ENCODE results near the gene PPP1R37.
A peak's percentile ranks its signal among the peaks of the same experiment; 100 is the strongest.

Gene PPP1R37, protein sequence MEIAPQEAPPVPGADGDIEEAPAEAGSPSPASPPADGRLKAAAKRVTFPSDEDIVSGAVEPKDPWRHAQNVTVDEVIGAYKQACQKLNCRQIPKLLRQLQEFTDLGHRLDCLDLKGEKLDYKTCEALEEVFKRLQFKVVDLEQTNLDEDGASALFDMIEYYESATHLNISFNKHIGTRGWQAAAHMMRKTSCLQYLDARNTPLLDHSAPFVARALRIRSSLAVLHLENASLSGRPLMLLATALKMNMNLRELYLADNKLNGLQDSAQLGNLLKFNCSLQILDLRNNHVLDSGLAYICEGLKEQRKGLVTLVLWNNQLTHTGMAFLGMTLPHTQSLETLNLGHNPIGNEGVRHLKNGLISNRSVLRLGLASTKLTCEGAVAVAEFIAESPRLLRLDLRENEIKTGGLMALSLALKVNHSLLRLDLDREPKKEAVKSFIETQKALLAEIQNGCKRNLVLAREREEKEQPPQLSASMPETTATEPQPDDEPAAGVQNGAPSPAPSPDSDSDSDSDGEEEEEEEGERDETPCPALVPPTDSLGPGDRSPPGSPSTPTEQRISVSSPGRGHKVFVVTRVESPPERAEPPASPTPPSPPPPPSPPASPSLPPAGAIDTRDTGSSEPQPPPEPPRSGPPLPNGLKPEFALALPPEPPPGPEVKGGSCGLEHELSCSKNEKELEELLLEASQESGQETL

DNA sequence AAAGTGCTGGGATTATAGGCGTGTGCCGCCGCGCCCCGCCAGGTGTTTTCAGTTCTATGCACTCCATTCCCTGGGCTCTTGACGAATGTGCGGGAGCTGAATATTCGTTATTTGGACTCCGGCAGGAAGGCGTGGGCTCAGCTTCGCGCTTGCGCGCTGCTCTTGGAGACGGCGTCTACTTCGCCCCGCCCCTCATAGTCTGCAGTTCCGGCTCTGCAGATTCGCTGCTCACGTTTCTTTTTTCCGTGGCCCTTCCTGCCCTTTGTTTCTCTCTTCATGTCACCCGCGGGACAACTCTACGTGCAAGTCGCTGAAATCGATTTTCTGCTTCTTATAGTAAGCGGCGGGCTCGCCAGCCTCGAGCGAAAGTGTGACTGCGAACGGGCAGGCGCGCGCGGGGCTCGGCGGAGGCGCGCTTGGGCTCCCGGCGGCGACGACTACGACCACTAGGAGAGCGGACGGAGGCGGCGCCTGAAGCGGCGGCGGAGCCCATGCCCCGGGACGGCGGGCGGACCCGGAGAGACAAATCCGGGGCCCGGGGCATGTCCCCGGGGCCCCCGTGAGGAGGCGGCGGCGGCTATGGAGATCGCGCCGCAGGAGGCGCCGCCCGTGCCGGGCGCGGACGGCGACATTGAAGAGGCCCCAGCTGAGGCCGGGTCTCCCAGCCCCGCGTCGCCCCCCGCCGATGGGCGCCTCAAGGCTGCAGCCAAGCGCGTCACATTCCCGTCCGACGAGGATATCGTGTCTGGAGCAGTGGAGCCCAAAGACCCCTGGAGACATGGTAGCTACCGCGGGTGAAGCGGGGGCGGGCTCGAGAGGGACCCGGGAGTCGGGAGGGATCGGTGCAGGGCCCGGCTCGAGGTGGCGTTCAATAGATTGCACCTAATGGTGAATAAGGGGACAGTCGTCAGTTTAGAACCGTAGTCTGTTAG is at the start of gene PPP1R37:
Gene PPP1R37, plus strand, starts transcription at position 433 of the 932 bp plus-strand sequence. Its CDS starts 147 bp downstream, at position 580.
- TF ChIP-seq, protein P1, sequence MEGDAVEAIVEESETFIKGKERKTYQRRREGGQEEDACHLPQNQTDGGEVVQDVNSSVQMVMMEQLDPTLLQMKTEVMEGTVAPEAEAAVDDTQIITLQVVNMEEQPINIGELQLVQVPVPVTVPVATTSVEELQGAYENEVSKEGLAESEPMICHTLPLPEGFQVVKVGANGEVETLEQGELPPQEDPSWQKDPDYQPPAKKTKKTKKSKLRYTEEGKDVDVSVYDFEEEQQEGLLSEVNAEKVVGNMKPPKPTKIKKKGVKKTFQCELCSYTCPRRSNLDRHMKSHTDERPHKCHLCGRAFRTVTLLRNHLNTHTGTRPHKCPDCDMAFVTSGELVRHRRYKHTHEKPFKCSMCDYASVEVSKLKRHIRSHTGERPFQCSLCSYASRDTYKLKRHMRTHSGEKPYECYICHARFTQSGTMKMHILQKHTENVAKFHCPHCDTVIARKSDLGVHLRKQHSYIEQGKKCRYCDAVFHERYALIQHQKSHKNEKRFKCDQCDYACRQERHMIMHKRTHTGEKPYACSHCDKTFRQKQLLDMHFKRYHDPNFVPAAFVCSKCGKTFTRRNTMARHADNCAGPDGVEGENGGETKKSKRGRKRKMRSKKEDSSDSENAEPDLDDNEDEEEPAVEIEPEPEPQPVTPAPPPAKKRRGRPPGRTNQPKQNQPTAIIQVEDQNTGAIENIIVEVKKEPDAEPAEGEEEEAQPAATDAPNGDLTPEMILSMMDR (IDR thresholded peaks at IDR 0.05; ENCODE audit: control extremely low read depth, extremely low read depth, low read depth, missing control alignments): no peak
- peak; percentile 95 for DNase-seq (ENCODE audit: extremely low spot score)
- ChIA-PET CTCF (interaction anchor here (0.6 to 2.8 kb wide), 16 partner anchors 9 to 141 kb away, joined by 3 to 15 read pairs (median 4); partner anchors contain the start of genes BLOC1S3 and GEMIN7), POLR2A (interaction anchor here (0.8 to 1.4 kb wide), 4 partner anchors 8 to 54 kb away, joined by 3 to 8 read pairs (median 4); partner anchors contain the start of genes CLASRP and GEMIN7)

DNA sequence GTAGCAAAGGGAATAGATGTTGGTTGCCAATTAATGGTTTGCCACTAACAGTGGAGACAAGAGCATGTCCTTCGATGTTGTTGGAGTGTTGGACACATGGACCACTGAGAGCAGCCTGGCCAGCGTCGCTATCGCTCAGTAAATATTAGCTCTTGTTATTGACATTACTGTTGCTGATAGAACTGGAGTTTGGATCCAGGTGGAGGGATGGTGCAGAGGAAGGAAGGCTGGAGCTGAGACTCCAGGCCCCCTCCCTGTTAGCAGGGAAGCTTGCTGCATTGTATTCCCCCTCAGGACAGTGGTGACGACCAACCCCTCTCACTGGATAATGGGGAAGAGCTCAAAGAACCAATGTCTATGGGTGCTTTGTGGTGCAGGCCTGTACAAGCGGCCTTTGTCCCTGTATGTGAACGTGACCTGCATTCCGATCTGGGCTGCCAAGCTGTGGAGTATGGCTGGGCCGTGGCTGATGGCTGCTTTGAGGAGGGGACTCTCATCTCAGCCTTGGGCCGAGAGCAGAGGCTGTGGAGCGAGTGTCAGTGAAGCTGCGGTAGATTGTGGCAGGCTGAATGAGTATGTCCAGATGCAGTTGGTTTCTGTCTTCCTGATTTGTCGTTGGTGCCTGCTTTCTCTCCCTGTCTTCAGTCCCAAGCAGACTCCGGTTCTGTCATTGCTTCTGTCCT is 47.2 kb upstream of the PPP1R37 start:
- TF ChIP-seq, protein P1 (IDR thresholded peaks at IDR 0.05; ENCODE audit: control extremely low read depth, extremely low read depth, low read depth, missing control alignments): no peak
- POLR2A ChIA-PET: no interaction called here
- CTCF ChIA-PET: interaction anchor here (1.3 to 10.4 kb wide), 3 partner anchors 14 to 57 kb away, joined by 4 to 120 read pairs (median 5); no protein-coding TSS in a partner anchor
- DNase-seq (ENCODE audit: extremely low spot score): no peak

DNA sequence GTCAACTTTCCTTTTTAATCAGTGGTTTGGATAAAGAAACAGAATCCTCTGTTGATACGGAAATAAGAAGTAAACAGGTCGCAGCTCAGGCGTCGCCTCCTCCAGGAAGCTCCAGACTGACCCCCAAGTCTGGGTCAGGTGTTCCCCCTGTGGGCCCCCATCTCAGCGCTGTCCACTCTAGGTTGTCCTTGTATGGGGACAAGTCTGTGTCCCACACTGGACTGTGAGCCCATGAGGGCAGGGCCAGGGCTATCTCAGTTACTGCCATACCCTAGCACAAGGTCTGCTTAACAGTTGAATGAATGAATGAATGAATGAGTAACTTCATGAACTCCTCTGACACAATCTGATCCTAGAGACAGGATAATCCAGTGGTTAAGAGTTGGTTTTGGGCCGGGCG is 46.6 kb upstream of the PPP1R37 start:
- no peak for DNase-seq (ENCODE audit: extremely low spot score)
- ChIA-PET CTCF (interaction anchor here (0.9 to 10.4 kb wide), 4 partner anchors 13 to 58 kb away, joined by 3 to 120 read pairs (median 4); no protein-coding TSS in a partner anchor), POLR2A (no interaction called here)
- TF ChIP-seq, protein P1 (IDR thresholded peaks at IDR 0.05; ENCODE audit: control extremely low read depth, extremely low read depth, low read depth, missing control alignments): no peak

DNA sequence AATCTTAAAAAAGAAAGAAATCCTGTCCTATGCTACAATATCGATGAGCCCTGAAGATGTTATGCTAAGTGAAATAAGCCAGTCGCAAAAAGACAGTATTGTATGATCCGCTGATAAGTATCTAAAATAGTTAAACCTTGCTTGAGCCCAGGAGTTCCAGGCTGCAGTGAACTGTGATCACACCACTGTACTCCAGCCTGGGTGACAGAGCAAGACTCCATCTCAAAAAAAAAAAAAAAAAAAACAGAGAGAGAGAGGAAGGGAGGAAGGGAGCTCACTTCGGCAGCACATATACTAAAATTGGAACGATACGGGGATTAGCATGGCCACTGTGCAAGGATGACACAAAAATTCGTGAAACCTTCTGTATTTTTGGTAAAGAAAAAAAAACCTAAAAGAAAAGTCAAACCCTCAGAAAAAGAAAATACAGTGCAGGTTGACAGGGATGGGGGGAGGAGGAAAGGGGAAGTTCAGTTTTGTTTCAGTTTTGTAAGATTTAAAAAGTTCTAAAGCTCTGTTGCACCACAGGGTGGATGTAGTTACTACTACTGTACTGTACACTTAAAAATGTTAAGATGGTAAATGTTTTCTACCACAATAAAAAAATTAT is 45.7 kb upstream of the PPP1R37 start:
- ChIA-PET POLR2A (interaction anchor here (1.0 kb wide), 1 partner anchor 8 kb away, joined by 3 read pairs; no protein-coding TSS in a partner anchor), CTCF (interaction anchor here (0.9 to 10.4 kb wide), 3 partner anchors 12 to 59 kb away, joined by 3 to 120 read pairs (median 3); partner anchors contain the start of gene RELB)
- peak; percentile 70 for DNase-seq (ENCODE audit: extremely low spot score)
- TF ChIP-seq, protein P1 (IDR thresholded peaks at IDR 0.05; ENCODE audit: control extremely low read depth, extremely low read depth, low read depth, missing control alignments): peak; percentile 15

DNA sequence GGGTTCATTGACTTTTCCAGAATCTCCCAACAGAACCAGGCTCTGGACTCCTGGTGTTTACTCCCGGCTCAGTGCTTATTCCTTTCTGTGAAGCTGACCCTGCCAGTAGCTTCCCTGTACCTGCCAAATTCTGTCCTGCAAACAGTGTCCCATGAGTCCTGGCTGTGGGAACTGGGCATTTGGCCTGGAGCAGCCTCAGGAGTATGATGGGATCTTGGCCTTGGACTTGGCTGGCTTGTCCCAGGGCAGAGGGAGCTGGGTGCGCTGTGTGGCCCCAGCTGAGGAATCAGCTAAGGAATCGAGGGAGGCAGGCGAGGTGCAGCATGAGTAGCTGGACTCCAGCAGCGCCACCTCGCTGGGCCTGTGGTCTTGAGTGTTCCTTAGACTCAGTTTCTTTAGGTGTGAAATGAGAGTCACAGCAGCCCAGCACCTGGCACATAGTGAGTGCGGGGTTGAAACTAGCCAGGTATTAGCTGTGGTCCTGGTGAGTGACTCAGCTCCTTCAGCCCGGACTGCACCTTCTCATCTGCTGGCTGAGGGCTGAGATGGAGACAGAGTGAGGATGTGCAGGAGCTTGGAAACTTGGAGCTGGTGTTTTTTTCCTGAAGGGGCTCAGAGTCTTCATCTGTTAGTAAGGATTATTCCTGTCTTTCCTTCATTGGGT is 43.8 kb upstream of the PPP1R37 start:
- no peak for DNase-seq (ENCODE audit: extremely low spot score)
- POLR2A ChIA-PET: interaction anchor here (0.6 to 0.7 kb wide), 3 partner anchors 8 to 31 kb away, joined by 3 to 5 read pairs (median 5); no protein-coding TSS in a partner anchor
- TF ChIP-seq, protein P1 (IDR thresholded peaks at IDR 0.05; ENCODE audit: control extremely low read depth, extremely low read depth, low read depth, missing control alignments): no peak
- CTCF ChIA-PET: interaction anchor here (0.8 to 3.4 kb wide), 6 partner anchors 9 to 326 kb away, joined by 3 to 24 read pairs (median 3); partner anchors contain the start of gene CLASRP

Data from GM10248 (cell line).